ENCODE results near the gene NCDN. TPM values are rescaled to one million over a fixed set of nuclear protein-coding genes. Genes with fewer than 3 reads are reported as not detected.

NCDN gene
- total RNA-seq, 1 experiment from 2014 or later = 26.9 TPM

GRCh38 chr1:35555601-35556477 lies 1.8 kb upstream of the NCDN start:
- Histone ChIP-seq H3K4me1 (ENCODE audit: insufficient read depth, low read length, poor library complexity, severe bottlenecking) (peaks cover 14% of the 10 kb centered on the region), H3K9me3 (ENCODE audit: low read depth, low read length, poor library complexity, severe bottlenecking) (no peaks in the 10 kb centered on the region), H3K27ac (ENCODE audit: low read depth, low read length, poor library complexity, severe bottlenecking) (no peak overlapping the region), H3K36me3 (ENCODE audit: insufficient read depth, low read length, poor library complexity, severe bottlenecking) (peaks cover 22% of the 10 kb centered on the region), H3K4me3 (ENCODE audit: low read depth, low read length, poor library complexity, severe bottlenecking) (peak overlapping the region; percentile 94), H3K27me3 (replicated peaks; ENCODE audit: insufficient read depth, low read depth, low read length, poor library complexity) (no peaks in the 10 kb centered on the region)
- TF ChIP-seq EZH2 (IDR thresholded peaks at IDR 0.05; ENCODE audit: borderline replicate concordance, low read depth, low read length, poor library complexity, severe bottlenecking) (no peak), CTCF (conservative IDR thresholded peaks at IDR 0.05; ENCODE audit: low read depth, low read length) (no peak)
- CTCF ChIA-PET = no interaction called here
- POLR2A ChIA-PET (ENCODE audit: low non-redundant PET) = interaction anchor here (0.7 kb wide), 1 partner anchor 213 kb away, joined by 3 read pairs; no protein-coding TSS in a partner anchor
- intact Hi-C loops (cut with micrococcal nuclease; ENCODE audit: unreplicated experiment) = loop anchor here (5.0 kb wide), 1 partner anchor 364 kb away; the partner anchor contains the start of gene SFPQ
- no TSS peak for BruUV-seq (replicated peaks)
- DNase-seq (ENCODE audit: low spot score) = no peak

GRCh38 chr1:35556484-35557117 lies 998 bp upstream of the NCDN start:
- DNase-seq (ENCODE audit: low spot score) = no peak
- peaks cover 25% of the 10 kb centered on the region for H3K36me3 ChIP-seq (ENCODE audit: insufficient read depth, low read length, poor library complexity, severe bottlenecking)
- CTCF ChIA-PET = interaction anchor here (1.4 kb wide), 1 partner anchor 106 kb away, joined by 4 read pairs; no protein-coding TSS in a partner anchor
- no peaks in the 10 kb centered on the region for H3K27me3 ChIP-seq (replicated peaks; ENCODE audit: insufficient read depth, low read depth, low read length, poor library complexity)
- intact Hi-C loops (cut with micrococcal nuclease; ENCODE audit: unreplicated experiment) = loop anchor here (5.0 kb wide), 1 partner anchor 364 kb away; the partner anchor contains the start of gene SFPQ
- TF ChIP-seq CTCF (conservative IDR thresholded peaks at IDR 0.05; ENCODE audit: low read depth, low read length) (no peak), EZH2 (IDR thresholded peaks at IDR 0.05; ENCODE audit: borderline replicate concordance, low read depth, low read length, poor library complexity, severe bottlenecking) (no peak)
- H3K4me3 ChIP-seq (ENCODE audit: low read depth, low read length, poor library complexity, severe bottlenecking) = peak overlapping the region; percentile 94
- POLR2A ChIA-PET (ENCODE audit: low non-redundant PET) = no interaction called here
- H3K4me1 ChIP-seq (ENCODE audit: insufficient read depth, low read length, poor library complexity, severe bottlenecking) = peaks cover 14% of the 10 kb centered on the region
- no peaks in the 10 kb centered on the region for H3K9me3 ChIP-seq (ENCODE audit: low read depth, low read length, poor library complexity, severe bottlenecking)
- BruUV-seq (replicated peaks) = TSS peak; percentile 29
- peak overlapping the region; percentile 92 for H3K27ac ChIP-seq (ENCODE audit: low read depth, low read length, poor library complexity, severe bottlenecking)

- Histone ChIP-seq H3K36me3 (ENCODE audit: insufficient read depth, low read length, poor library complexity, severe bottlenecking) (peaks cover 20% of the 10 kb centered on the region), H3K27me3 (replicated peaks; ENCODE audit: insufficient read depth, low read depth, low read length, poor library complexity) (no peaks in the 10 kb centered on the region), H3K4me1 (ENCODE audit: insufficient read depth, low read length, poor library complexity, severe bottlenecking) (peaks cover 14% of the 10 kb centered on the region), H3K27ac (ENCODE audit: low read depth, low read length, poor library complexity, severe bottlenecking) (peak within 1 kb of the TSS; percentile 92), H3K4me3 (ENCODE audit: low read depth, low read length, poor library complexity, severe bottlenecking) (peak within 1 kb of the TSS; percentile 94), H3K9me3 (ENCODE audit: low read depth, low read length, poor library complexity, severe bottlenecking) (no peaks in the 10 kb centered on the region)
- no TSS peak for BruUV-seq (replicated peaks)
- intact Hi-C loops (cut with micrococcal nuclease; ENCODE audit: unreplicated experiment) = loop anchor here (5.0 kb wide), 1 partner anchor 365 kb away; the partner anchor contains the start of gene SFPQ
- TF ChIP-seq CTCF (conservative IDR thresholded peaks at IDR 0.05; ENCODE audit: low read depth, low read length) = no peak
- TF ChIP-seq EZH2 (IDR thresholded peaks at IDR 0.05; ENCODE audit: borderline replicate concordance, low read depth, low read length, poor library complexity, severe bottlenecking) = no peak
- no peak for DNase-seq (ENCODE audit: low spot score)
- POLR2A ChIA-PET (ENCODE audit: low non-redundant PET) = no interaction called here
- CTCF ChIA-PET = interaction anchor here (1.4 kb wide), 1 partner anchor 106 kb away, joined by 4 read pairs; no protein-coding TSS in a partner anchor
Observed at GRCh38 chr1:35557118-35557610, 435 bp upstream of the NCDN start, which contains the start of gene KIAA0319L. Gene KIAA0319L, minus strand, starts transcription at chr1:35557403. Its CDS starts 2,912 bp downstream, at chr1:35554491.

Data from A673 (cell line).